ENCODE data around the gene APOH. TPM values are rescaled to one million over a fixed set of nuclear protein-coding genes. Genes with fewer than 3 reads are reported as not detected.

The APOH gene
- total RNA-seq, 1 experiment from 2014 or later, result not detected

GRCh38 chr17:66190738-66191592 is 38.2 kb downstream of the APOH start:
- DNase-seq, result no peak
- CTCF ChIA-PET, result interaction anchor here (0.6 kb wide), 1 partner anchor 519 kb away, joined by 3 read pairs; no protein-coding TSS in a partner anchor
- H3K9me3 Mint-ChIP-seq (ENCODE audit: low read depth, unreplicated experiment), result no peaks in the 10 kb centered on the region
- TF ChIP-seq CTCF (IDR thresholded peaks at IDR 0.05; ENCODE audit: unreplicated experiment), result no peak
- intact Hi-C loops (cut with micrococcal nuclease; ENCODE audit: unreplicated experiment), result no loop called here
- H3K27ac Mint-ChIP-seq (ENCODE audit: unreplicated experiment), result no peak overlapping the region
- peaks cover 7% of the 10 kb centered on the region for H3K4me1 Mint-ChIP-seq (ENCODE audit: low read depth, unreplicated experiment)
- TSS peak; percentile 61 for BruUV-seq (replicated peaks)
- no peaks in the 10 kb centered on the region for H3K27me3 Mint-ChIP-seq (ENCODE audit: unreplicated experiment)
- peaks cover 18% of the 10 kb centered on the region for H3K36me3 Mint-ChIP-seq (ENCODE audit: insufficient read depth, unreplicated experiment)
- peak overlapping the region; percentile 68 for H3K4me3 Mint-ChIP-seq (ENCODE audit: low read depth, unreplicated experiment)

GRCh38 chr17:66187718-66188117 is 41.5 kb downstream of the APOH start:
- Mint-ChIP-seq H3K27me3 (ENCODE audit: unreplicated experiment) (no peaks in the 10 kb centered on the region), H3K4me1 (ENCODE audit: low read depth, unreplicated experiment) (peaks cover 7% of the 10 kb centered on the region)
- CTCF ChIA-PET, result no interaction called here

GRCh38 chr17:66185862-66186261 is 43.4 kb downstream of the APOH start:
- Mint-ChIP-seq H3K4me3 (ENCODE audit: low read depth, unreplicated experiment) (no peak overlapping the region), H3K36me3 (ENCODE audit: insufficient read depth, unreplicated experiment) (peaks cover 1% of the 10 kb centered on the region), H3K27me3 (ENCODE audit: unreplicated experiment) (no peaks in the 10 kb centered on the region), H3K27ac (ENCODE audit: unreplicated experiment) (no peak overlapping the region), H3K4me1 (ENCODE audit: low read depth, unreplicated experiment) (peaks cover 2% of the 10 kb centered on the region), H3K9me3 (ENCODE audit: low read depth, unreplicated experiment) (no peaks in the 10 kb centered on the region)
- BruUV-seq (replicated peaks), result no TSS peak
- CTCF ChIA-PET, result no interaction called here
- DNase-seq, result no peak
- intact Hi-C loops (cut with micrococcal nuclease; ENCODE audit: unreplicated experiment), result no loop called here
- TF ChIP-seq CTCF (IDR thresholded peaks at IDR 0.05; ENCODE audit: unreplicated experiment), result no peak

More at GRCh38 chr17:66187718-66188117, 41.5 kb downstream of the APOH start:
- Mint-ChIP-seq H3K9me3 (ENCODE audit: low read depth, unreplicated experiment) (no peaks in the 10 kb centered on the region), H3K27ac (ENCODE audit: unreplicated experiment) (no peak overlapping the region), H3K36me3 (ENCODE audit: insufficient read depth, unreplicated experiment) (peaks cover 18% of the 10 kb centered on the region), H3K4me3 (ENCODE audit: low read depth, unreplicated experiment) (no peak overlapping the region)
- no TSS peak for BruUV-seq (replicated peaks)
- intact Hi-C loops (cut with micrococcal nuclease; ENCODE audit: unreplicated experiment), result no loop called here
- no peak for TF ChIP-seq CTCF (IDR thresholded peaks at IDR 0.05; ENCODE audit: unreplicated experiment)
- DNase-seq, result no peak

GRCh38 chr17:66184392-66184791 is 44.8 kb downstream of the APOH start:
- Mint-ChIP-seq H3K27me3 (ENCODE audit: unreplicated experiment) (no peaks in the 10 kb centered on the region), H3K4me3 (ENCODE audit: low read depth, unreplicated experiment) (no peak overlapping the region), H3K4me1 (ENCODE audit: low read depth, unreplicated experiment) (no peaks in the 10 kb centered on the region), H3K27ac (ENCODE audit: unreplicated experiment) (no peak overlapping the region), H3K36me3 (ENCODE audit: insufficient read depth, unreplicated experiment) (no peaks in the 10 kb centered on the region), H3K9me3 (ENCODE audit: low read depth, unreplicated experiment) (no peaks in the 10 kb centered on the region)
- BruUV-seq (replicated peaks), result no TSS peak
- CTCF ChIA-PET, result no interaction called here
- intact Hi-C loops (cut with micrococcal nuclease; ENCODE audit: unreplicated experiment), result no loop called here
- TF ChIP-seq CTCF (IDR thresholded peaks at IDR 0.05; ENCODE audit: unreplicated experiment), result no peak
- DNase-seq, result no peak

Measured in Calu3 (cell line).